GM23338 (cell line): ENCODE results near the gene NR2C2. TPM values are rescaled to one million over a fixed set of nuclear protein-coding genes. Genes with fewer than 3 reads are reported as not detected.

ENCODE experiments used
- ATAC-seq: fragments of 200-7000 bp; cut with Tn5 transposase; 3 replicates; pipeline ENCODE4 v1.9.1; 2020
- DNase-seq: peaks from one replicate; pipeline ENCODE4 v3.0.0-alpha.2; 2015; ENCODE audit warnings: low spot score
- H2AFZ ChIP-seq: fragments of 200-600 bp; sonication (generic); 2 replicates; pipeline ENCODE4 v1.8.0; 2016; ENCODE audit warnings: antibody characterized with exemption, mild to moderate bottlenecking, moderate library complexity
- H3F3A ChIP-seq: fragments of 200-600 bp; sonication (generic); replicated peaks from 2 replicates; pipeline ENCODE4 v1.8.0; 2017; ENCODE audit warnings: antibody characterized with exemption, mixed run types, low read depth
- H3K27ac ChIP-seq: fragments of 200-600 bp; sonication (generic); 2 replicates; pipeline ENCODE4 v1.6.1; 2016; ENCODE audit warnings: low read depth
- H3K27me3 ChIP-seq: fragments of 200-600 bp; sonication (generic); 2 replicates; pipeline ENCODE4 v1.8.0; 2016; ENCODE audit warnings: mild to moderate bottlenecking, mixed run types, moderate library complexity; ENCODE audit not compliant: insufficient read depth
- H3K36me3 ChIP-seq: fragments of 200-600 bp; sonication (generic); 2 replicates; pipeline ENCODE4 v1.8.0; 2016; ENCODE audit warnings: mild to moderate bottlenecking; ENCODE audit not compliant: insufficient read depth
- H3K4me1 ChIP-seq: fragments of 200-600 bp; sonication (generic); 2 replicates; pipeline ENCODE4 v1.8.0; 2016; ENCODE audit warnings: mild to moderate bottlenecking, moderate library complexity; ENCODE audit not compliant: insufficient read depth
- H3K4me2 ChIP-seq: fragments of 200-600 bp; sonication (generic); 2 replicates; pipeline ENCODE4 v1.7.1; 2017; ENCODE audit warnings: mixed run types
- H3K4me3 ChIP-seq: fragments of 200-600 bp; sonication (generic); 2 replicates; pipeline ENCODE4 v1.6.1; 2016; ENCODE audit warnings: mixed run types
- H3K79me2 ChIP-seq: fragments of 200-600 bp; sonication (generic); replicated peaks from 2 replicates; pipeline ENCODE4 v1.8.0; 2017; ENCODE audit warnings: mild to moderate bottlenecking; ENCODE audit not compliant: insufficient read depth
- H3K9me2 ChIP-seq: fragments of 200-600 bp; sonication (generic); 2 replicates; pipeline ENCODE4 v1.8.0; 2017; ENCODE audit not compliant: insufficient read depth
- H4K20me1 ChIP-seq: fragments of 200-600 bp; sonication (generic); replicated peaks from 2 replicates; pipeline ENCODE4 v1.8.0; 2017; ENCODE audit warnings: mild to moderate bottlenecking; ENCODE audit not compliant: insufficient read depth
- H3K27ac Mint-ChIP-seq: 2 replicates; pipeline ENCODE4 v1.8.0; 2020; ENCODE audit warnings: inconsistent platforms, mild to moderate bottlenecking, moderate library complexity, mixed read lengths
- H3K27me3 Mint-ChIP-seq: 3 replicates; pipeline ENCODE4 v1.8.0; 2022; ENCODE audit warnings: low read depth, mild to moderate bottlenecking, moderate library complexity, mixed read lengths, inconsistent platforms; ENCODE audit not compliant: insufficient read depth, poor library complexity
- H3K36me3 Mint-ChIP-seq: 3 replicates; pipeline ENCODE4 v1.8.0; 2021; ENCODE audit warnings: low read depth, mild to moderate bottlenecking, inconsistent platforms, moderate library complexity, mixed read lengths
- H3K4me1 Mint-ChIP-seq: 3 replicates; pipeline ENCODE4 v1.8.0; 2020; ENCODE audit warnings: mild to moderate bottlenecking, inconsistent platforms, mixed read lengths
- H3K4me3 Mint-ChIP-seq: 3 replicates; pipeline ENCODE4 v1.8.0; 2021; ENCODE audit warnings: moderate library complexity, mild to moderate bottlenecking, inconsistent platforms, mixed read lengths
- H3K9me3 Mint-ChIP-seq: 3 replicates; pipeline ENCODE4 v1.8.0; 2020; ENCODE audit warnings: moderate library complexity, mild to moderate bottlenecking, inconsistent platforms, mixed read lengths
- CREB1 ChIP-seq: fragments of 250-450 bp; sonication (Bioruptor Pico); IDR thresholded peaks from 2 replicates; pipeline ENCODE4 v1.5.0; 2020; ENCODE audit warnings: low read depth, mild to moderate bottlenecking, moderate library complexity
- CTCF ChIP-seq, 2 experiments: fragments of 200-600 bp in 1 of 2; sonication (generic) in 1 of 2; conservative IDR thresholded peaks; 2 replicates each; pipeline versions ENCODE4 v1.5.1 to v1.6.1; 2016 to 2017; ENCODE audit warnings: antibody characterized with exemption in 2 of 2, low read depth in 2 of 2, mild to moderate bottlenecking in 2 of 2, moderate library complexity in 1 of 2
- ETS1 ChIP-seq: IDR thresholded peaks from 2 replicates; pipeline ENCODE4 v1.6.1; 2016; ENCODE audit warnings: antibody characterized with exemption
- EZH2 ChIP-seq: fragments of 200-600 bp; sonication (generic); IDR thresholded peaks from one replicate; pipeline ENCODE4 v1.8.0; 2017; ENCODE audit warnings: antibody characterized with exemption, mild to moderate bottlenecking, low read depth; ENCODE audit not compliant: unreplicated experiment
- EZH2phosphoT487 ChIP-seq: fragments of 200-600 bp; sonication (generic); IDR thresholded peaks from one replicate; pipeline ENCODE4 v1.8.1; 2018; ENCODE audit warnings: antibody characterized with exemption; ENCODE audit not compliant: unreplicated experiment
- JUNB ChIP-seq: IDR thresholded peaks from one replicate; pipeline ENCODE4 v1.6.1; 2016; ENCODE audit warnings: antibody characterized with exemption; ENCODE audit not compliant: unreplicated experiment
- NANOG ChIP-seq: IDR thresholded peaks from 2 replicates; pipeline ENCODE4 v1.6.1; 2016; ENCODE audit warnings: antibody characterized with exemption, borderline replicate concordance
- POLR2AphosphoS5 ChIP-seq: IDR thresholded peaks from 2 replicates; pipeline ENCODE4 v1.6.1; 2016; ENCODE audit warnings: antibody characterized with exemption, low read depth
- REST ChIP-seq: IDR thresholded peaks from one replicate; pipeline ENCODE4 v1.6.1; 2018; ENCODE audit warnings: antibody characterized with exemption; ENCODE audit not compliant: unreplicated experiment
- STAT1 ChIP-seq: IDR thresholded peaks from one replicate; pipeline ENCODE4 v1.6.1; 2016; ENCODE audit warnings: antibody characterized with exemption; ENCODE audit not compliant: unreplicated experiment
- ZNF114 ChIP-seq: fragments of 250-450 bp; sonication (Bioruptor Pico); IDR thresholded peaks from 2 replicates; pipeline ENCODE4 v1.5.0; 2020; ENCODE audit warnings: mild to moderate bottlenecking, moderate library complexity
- ZNF331 ChIP-seq: fragments of 250-450 bp; sonication (Bioruptor Pico); IDR thresholded peaks from 2 replicates; pipeline ENCODE4 v1.5.0; 2020; ENCODE audit warnings: low read depth, mild to moderate bottlenecking, moderate library complexity
- ZNF462 ChIP-seq: fragments of 250-450 bp; sonication (Bioruptor Pico); IDR thresholded peaks from 2 replicates; pipeline ENCODE4 v1.5.0; 2020; ENCODE audit warnings: mild to moderate bottlenecking, moderate library complexity
- polyA plus RNA-seq: library from polyadenylated mRNA; unstranded; fragments of >200 nt; fragmentation: Nextera tagmentation; extraction: Ambion mirVana; gene quantifications from 2 replicates; pipeline ENCODE4 v1.2.1, GENCODE V29; 2016
- total RNA-seq: library from RNA; depleted of rRNA; stranded (reverse); fragments of >200 nt; shearing (Covaris generic); gene quantifications from 2 replicates; pipeline ENCODE4 v1.2.3, GENCODE V29; 2014

The NR2C2 gene
- total and polyA plus RNA-seq, 2 experiments from 2014 or later, result 12.0 to 57.2 TPM

GRCh38 chr3:15017191-15017590, 69.8 kb downstream of the NR2C2 start:
- Histone ChIP-seq H3K27ac (no peak overlapping the region), H3K27me3 (no peaks in the 10 kb centered on the region), H3K4me2 (no peak overlapping the region), H4K20me1 (peaks cover 25% of the 10 kb centered on the region), H3K4me3 (no peak overlapping the region), H3K79me2 (no peaks in the 10 kb centered on the region), H3K4me1 (no peaks in the 10 kb centered on the region), H2AFZ (no peak overlapping the region), H3K9me2 (no peaks in the 10 kb centered on the region), H3K36me3 (peaks cover 54% of the 10 kb centered on the region), H3F3A (no peaks in the 10 kb centered on the region)
- H3K4me3 Mint-ChIP-seq, result no peak overlapping the region
- DNase-seq (no peak), ATAC-seq (no peak)
- H3K27me3 Mint-ChIP-seq, result peaks cover 3% of the 10 kb centered on the region
- H3K27ac Mint-ChIP-seq, result no peak overlapping the region
- H3K9me3 Mint-ChIP-seq, result no peaks in the 10 kb centered on the region
- peaks cover 74% of the 10 kb centered on the region for H3K36me3 Mint-ChIP-seq
- TF ChIP-seq CREB1, result no peak
- no peak for TF ChIP-seq EZH2phosphoT487
- no peak for TF ChIP-seq NANOG
- no peak for TF ChIP-seq JUNB
- TF ChIP-seq ZNF462 (CRISPR knock-in tag), result no peak
- no peak for TF ChIP-seq ETS1
- TF ChIP-seq REST, result no peak
- TF ChIP-seq CTCF (conservative IDR thresholded peaks at IDR 0.05; ENCODE audit: low read depth in 2 of 2), result no peak
- no peak for TF ChIP-seq POLR2AphosphoS5
- TF ChIP-seq EZH2, result no peak
- TF ChIP-seq STAT1, result no peak
- no peak for TF ChIP-seq ZNF331
- TF ChIP-seq ZNF114 (CRISPR knock-in tag), result no peak
- no peaks in the 10 kb centered on the region for H3K4me1 Mint-ChIP-seq
